ENCODE data around the gene ITPR1. TPM values are rescaled to one million over a fixed set of nuclear protein-coding genes. Genes with fewer than 3 reads are reported as not detected.

Gene ITPR1
- total RNA-seq, 2 donors from 2014 or later, result 136 to 147 TPM

DNA sequence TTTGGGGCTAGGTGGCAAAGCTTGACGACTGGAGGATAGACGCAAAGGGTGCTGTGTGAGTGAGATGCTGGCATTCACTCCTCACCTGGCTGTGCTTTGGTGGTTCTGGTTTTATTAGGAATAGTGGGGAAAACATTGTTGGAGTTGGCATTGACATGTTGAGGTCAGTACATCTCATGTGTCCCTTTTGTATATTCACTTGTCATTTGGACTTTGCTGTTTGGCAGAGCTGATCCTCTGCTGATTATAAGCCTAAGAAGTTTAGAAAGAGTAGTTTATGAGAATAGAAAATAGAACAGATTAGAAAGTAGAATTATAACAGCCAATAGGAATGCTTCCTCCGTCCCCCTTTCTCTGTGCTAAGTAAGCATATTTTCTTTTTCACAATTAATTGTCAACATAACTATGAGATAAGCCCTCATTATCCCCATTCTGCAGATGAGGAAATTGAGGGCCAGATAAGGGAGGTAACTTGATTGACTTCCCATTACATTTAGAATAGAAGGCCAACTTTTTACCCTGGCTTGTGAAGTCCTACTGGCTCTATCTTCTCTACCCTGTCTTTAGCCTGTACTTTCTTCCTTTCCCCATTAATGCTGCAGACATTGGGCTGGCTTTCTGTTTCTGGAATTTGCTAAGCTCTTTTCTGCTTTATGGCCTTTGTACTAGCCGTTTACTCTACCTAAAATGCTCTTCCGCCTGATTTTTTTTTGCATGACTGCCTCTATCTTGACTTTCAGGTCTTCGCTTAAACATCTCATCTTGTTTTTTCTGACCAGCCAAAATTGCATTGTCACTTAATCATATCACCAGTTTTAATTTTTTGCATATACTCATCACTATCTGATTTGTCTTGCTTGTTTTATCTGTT is 12.8 kb downstream of the ITPR1 start:
- DNase-seq (ENCODE audit: low spot score), result no peak
- intact Hi-C loops (cut with DNase I), result loop anchor here in 1 of 2 donors (5.0 kb wide), 1 partner anchor 1694 kb away; no protein-coding TSS in a partner anchor

DNA sequence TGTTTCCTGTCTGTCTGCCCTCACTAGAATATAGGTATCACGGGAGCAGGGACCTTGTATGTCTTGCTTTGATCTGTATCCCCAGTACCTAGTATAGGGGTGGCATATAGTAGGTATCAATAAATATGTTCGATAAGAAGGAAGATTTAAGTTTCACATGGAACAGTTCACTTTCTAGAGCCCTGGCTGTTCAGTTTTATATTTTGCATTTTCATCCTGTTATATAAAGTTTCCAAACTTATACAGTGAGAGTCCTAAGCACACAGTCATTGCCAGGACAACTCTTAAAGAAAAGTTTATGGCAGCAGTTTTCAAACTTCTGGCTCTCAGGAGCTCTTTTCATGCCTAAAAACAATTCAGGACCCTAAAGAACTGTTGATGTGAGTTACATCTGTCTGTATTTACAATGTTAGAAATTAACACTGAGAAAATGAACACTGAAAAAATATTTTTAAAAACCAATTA is 13.4 kb downstream of the ITPR1 start:
- DNase-seq (ENCODE audit: low spot score), result no peak
- intact Hi-C loops (cut with DNase I), result loop anchor here in 1 of 2 donors (5.0 kb wide), 1 partner anchor 1694 kb away; no protein-coding TSS in a partner anchor

DNA sequence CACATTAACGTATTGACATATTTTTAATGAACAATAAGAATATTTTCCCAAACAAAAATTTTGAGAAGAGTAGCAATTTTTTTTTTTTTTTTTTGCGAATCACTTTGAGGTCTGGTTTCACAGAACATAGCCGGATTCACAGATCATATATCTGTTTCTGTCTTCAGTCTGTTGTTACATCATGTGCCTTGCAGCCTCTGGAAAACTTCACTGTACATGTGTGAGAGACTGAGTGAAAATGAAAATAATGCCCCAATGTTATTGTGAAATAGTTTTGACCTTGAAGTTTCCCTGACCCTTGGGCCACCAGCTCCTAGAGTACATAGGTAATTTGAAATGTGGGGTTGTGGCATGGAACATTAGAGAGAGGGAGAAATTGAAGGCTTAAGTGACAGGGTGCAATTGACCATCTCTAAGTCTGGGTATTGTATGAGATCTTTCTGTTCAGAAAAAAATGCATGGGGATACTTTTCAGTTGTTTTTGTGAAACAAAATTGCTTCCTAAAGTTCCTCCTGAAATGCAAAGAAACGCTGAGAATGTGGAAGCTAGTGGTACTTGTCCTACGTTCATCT is 14.0 kb downstream of the ITPR1 start:
- no peak for DNase-seq (ENCODE audit: low spot score)
- intact Hi-C loops (cut with DNase I), result loop anchor here in 1 of 2 donors (5.0 kb wide), 1 partner anchor 1695 kb away; no protein-coding TSS in a partner anchor

DNA sequence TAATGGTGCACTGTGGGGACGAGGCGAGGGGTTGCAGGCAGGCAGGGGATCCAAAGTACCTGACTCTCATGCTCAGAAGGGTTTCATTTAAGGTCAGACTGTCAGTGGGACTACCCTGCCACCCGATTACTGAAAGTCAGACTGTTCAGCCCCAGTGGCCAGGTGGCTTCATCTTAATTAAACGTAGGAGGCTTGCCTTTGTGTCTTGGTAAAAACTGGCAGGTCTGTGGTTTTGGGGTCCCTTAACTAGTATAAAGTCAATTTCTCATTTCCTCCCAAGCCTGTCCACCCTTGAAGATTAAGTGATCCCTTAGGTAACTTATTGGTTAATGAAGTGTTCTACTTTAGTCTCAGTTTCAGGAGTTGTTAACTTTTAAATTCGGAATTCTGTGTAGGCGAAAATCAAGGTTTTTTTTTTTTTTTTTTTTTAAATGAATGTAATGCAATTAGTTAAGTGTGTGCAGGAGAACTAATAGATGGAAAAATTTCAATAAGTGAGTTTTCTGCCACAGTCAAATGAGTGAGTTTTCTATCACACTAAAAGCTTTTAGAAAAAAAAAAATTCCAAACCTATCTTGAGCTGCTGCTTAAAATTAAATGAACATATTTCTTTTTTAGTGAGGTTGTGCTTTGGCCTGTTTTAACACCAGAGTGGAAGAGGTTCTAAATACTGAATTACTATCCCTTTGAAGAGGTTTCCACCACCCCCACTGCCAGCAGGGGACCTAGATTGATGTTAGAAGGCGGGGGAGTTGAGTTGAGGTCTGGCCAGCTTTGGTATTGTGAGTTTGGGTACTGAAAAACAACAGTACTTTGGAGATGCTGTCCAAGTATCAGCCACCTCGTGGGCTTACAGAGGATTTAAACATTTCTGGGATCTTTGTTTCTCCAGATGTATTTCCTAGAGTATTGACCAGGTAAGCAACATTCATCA is 15.2 kb downstream of the ITPR1 start:
- DNase-seq (ENCODE audit: low spot score), result no peak
- intact Hi-C loops (cut with DNase I), result loop anchor here in 1 of 2 donors (5.0 kb wide), 1 partner anchor 1696 kb away; no protein-coding TSS in a partner anchor

DNA sequence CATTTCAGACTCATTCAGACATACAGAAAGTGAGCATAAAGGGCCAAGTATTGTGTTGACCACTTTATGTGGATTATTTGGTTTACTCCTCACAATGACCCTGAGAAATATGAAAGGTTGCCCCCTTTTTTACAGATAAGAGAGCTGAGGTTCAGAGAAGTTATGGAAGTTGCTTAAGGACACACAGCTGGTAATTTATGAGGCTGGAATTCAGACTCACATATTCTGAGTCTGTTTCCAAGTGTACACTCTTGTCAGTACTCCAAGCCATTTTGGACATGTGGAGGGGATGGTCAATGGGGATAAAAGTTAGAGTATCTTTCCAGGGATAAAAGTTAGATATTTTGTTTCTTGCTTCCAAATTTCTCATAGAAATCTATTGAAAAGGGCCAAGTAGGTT is 15.9 kb downstream of the ITPR1 start:
- DNase-seq (ENCODE audit: low spot score), result no peak
- intact Hi-C loops (cut with DNase I), result loop anchor here in 1 of 2 donors (5.0 kb wide), 1 partner anchor 1697 kb away; no protein-coding TSS in a partner anchor

DNA sequence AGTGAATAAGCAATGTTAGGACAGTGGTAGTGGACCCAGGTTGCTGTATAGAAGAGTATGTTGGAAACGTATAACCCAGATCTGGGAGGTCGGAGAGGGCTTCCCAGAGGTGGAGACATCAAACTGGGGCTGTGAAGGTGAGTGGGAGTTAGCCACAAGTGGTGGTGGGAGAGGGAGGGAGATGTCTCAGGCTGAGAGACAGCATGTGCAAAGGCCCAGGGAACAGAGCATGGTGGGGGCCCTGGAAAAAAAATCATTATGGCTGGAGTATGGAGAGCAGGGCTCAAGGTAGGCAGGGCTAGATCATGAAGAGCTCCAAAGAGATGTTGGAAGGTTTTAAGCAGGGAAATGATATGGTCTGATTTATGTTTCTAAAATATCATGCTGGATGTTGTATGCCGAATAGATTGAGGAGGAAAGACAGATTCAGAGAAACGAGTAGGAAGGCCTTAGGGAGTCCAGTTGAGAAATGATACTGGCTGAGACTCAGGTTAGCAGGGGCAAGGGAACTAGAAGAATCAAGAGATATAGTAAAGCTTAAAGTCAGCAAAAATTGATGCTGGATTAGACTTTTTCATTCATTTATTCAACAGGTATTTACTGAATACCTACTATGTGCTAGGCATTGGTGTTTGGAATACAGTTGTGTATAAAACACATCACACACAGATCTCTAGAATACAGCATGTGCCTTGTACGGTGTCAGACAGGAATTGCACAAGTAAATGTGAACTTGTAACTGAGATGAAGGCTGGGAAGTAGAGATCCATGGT is 17.0 kb downstream of the ITPR1 start:
- DNase-seq (ENCODE audit: low spot score), result no peak
- intact Hi-C loops (cut with DNase I), result loop anchor here in 1 of 2 donors (5.0 kb wide), 1 partner anchor 1698 kb away; no protein-coding TSS in a partner anchor

DNA sequence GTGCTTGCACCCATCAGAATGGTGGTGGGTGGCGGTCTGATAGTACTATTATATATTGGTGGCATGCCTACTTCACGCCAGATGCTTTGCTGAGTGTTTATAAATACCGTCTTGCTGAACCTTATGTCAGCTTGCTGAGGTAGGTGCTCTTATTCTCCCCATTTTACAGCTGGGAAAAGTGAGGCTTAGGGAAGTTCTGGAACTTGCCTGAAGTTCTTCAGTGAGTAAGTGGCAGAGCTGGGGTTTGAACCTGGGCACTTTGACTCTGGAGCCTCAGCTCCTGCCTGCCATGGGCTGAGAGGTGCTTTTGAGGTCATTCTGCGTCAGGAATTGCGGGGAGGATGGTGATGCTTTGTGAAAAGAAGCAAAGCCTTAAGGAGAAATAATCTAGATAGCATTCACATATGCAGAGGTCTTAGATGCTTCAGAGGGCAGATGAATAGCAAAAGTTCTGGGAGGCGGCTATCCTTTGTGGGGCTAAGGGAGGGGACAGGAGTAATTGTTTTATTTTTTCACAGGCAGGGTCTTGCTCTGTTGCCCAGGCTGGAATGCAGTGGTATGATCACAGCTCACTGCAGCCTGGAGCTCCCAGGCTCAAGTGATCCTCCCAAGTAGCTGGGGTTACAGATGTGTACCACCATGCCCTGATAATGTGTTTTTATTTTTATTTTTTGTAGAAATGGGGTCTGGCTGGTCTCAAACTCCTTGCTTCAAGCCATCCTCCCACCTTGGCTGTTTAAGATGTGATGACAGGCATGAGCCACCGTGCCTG is 18.5 kb downstream of the ITPR1 start:
- DNase-seq (ENCODE audit: low spot score), result no peak
- intact Hi-C loops (cut with DNase I), result no loop called here

DNA sequence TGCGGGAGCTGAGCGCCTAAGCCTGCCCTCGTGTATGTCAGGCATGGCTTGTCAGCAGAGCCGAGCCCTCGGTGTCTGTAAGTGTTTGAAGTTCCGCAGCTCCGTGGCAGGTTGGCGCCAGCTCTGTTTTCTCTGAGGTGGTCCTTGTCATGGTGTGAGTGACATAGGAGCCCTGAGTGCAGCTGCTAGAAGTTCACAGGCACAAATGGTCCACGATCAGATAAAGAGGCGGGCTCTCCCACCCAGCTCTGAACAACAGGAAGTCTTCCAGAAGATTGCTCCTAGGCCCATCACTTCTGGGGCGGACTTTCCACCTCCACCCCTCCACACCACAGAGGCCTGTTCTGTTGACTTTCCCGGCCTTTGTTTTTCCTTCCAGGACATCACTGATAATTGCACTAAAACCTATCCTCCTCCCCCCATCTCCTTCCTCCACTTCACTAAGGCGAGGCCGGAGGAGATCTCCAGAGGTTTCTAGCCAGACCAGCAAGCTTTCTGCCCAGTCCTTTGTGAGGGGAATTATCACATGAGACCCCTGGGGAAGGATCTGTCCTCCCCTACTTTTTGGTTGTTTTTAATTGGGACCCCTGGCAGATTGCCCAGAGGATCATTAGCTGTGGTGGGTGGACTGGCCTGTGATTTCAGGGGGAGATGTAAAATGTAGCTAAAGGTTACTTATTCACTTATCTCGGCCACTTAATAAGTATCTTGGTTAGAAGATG is 19.9 kb downstream of the ITPR1 start:
- no peak for DNase-seq (ENCODE audit: low spot score)
- intact Hi-C loops (cut with DNase I), result no loop called here

DNA sequence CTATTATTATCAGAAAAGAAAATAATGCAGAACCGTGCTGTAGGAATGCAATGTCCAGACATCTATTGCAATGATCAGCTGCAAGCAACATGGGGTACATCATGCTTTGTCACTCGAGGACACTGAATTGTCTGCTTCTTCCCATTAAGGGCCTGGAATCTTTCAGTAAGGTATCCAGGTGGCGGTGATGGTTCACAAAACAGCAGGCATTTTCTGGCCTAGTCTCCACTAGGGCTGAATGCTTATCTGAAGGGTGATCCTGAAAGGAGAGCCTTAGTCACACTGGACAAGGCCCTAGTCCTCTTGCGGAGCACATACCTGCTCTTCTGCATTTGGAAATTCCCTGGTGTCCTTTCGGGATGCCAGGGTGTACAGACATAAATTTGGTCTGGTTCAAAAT is 21.2 kb downstream of the ITPR1 start:
- DNase-seq (ENCODE audit: low spot score), result no peak
- intact Hi-C loops (cut with DNase I), result no loop called here

DNA sequence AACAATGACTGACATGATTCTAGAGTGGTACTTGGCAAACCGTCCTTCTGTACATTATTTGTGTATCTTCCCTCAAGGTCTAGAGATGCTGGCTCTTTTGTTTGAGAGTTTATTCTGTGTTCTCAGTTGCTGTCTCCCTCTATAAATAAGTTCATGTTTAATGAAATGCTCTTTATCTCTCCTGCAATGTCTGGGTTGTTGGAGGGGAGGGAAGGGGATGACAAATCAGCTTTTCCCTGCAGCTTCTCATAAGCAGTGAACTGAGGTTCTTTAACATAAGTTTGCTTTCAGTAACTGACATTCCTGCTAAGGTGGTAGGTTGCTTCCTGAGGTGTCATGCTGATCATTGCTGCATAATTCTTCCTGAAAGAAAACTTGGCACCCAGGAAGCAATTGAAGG is 21.8 kb downstream of the ITPR1 start:
- DNase-seq (ENCODE audit: low spot score), result no peak
- intact Hi-C loops (cut with DNase I), result no loop called here

DNA sequence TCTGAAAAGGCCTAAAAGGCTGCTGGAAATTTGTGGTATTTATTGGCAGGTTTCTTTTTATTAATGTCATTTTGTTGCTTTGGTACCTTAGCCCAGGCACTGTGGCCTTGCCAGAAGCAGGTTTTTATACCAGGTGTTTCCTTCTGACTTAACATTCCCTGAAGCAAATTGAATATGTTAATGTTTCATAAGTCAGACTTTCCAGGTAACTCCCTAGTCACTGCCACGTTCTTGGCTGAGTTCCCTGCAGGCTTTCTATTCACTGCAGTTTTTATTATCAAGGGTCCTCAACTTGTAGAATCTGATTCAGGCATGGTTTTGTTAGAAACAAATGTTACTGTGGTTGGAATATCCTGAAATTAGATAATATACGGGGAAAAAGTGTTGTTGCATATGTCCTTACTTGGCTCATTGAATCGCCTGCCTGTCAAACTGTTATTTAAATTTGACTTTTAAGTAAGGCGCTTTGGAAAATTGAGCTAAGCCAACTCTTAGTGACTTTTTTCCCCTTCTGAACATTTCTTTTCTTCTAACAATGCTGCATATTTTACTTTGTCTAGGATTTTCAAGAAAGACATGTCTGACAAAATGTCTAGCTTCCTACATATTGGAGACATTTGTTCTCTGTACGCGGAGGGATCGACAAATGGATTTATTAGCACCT is 22.9 kb downstream of the ITPR1 start:
- intact Hi-C loops (cut with DNase I), result no loop called here

DNA sequence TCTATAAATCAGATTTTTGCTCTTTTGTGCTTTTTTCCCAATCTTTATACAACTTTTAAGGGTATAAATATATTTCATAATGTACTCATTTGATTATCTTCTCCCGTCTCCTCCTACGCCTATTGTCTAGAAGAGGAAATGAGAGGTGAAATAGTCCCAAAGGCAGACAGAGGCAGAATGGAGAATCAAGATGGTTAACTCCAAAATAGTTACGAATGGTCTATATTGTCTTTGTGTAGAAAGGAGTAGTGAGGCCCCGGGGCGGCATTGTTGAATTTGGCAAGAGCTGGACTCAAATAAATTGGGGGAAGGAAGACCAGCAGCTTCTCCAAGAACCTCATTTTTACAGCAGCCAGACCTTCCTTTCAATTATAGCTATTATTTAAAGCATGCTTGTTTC is 23.9 kb downstream of the ITPR1 start:
- intact Hi-C loops (cut with DNase I), result no loop called here
- DNase-seq (ENCODE audit: low spot score), result no peak

More for the DNA sequence above, 22.9 kb downstream of the ITPR1 start:
- DNase-seq (ENCODE audit: low spot score), result no peak

DNA sequence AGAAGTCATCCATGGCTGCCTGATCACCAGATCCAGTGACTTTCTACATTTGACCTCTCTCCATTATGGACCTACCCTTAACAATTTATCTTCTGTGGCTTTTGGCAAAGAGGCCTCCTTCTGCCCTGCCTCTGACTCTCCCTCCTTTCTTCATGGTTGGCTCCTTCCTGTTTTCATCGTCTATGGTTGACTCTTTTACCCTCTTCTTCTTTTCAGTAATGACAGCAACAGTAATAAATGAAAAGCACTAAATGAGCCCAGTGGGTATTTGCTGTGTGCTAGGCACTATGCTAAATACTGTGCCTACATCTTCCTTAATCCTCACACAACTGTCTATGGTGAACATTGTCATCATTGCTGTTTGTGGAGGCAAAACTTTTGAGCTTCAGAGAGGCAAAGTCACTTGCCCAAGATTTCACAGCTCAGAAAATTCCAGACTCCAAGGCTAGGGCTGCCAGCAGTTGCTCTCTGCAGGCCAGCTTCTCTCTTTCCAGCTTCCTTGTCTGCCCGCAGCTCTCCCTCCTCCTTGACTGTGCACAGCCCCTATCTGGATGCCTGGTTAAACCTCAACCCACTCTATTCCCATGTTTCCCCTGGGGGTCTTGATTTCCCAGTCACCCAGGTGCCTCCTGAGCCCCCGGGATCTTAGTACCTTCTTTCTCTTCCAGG is 24.6 kb downstream of the ITPR1 start:
- intact Hi-C loops (cut with DNase I), result no loop called here
- DNase-seq (ENCODE audit: low spot score), result no peak

DNA sequence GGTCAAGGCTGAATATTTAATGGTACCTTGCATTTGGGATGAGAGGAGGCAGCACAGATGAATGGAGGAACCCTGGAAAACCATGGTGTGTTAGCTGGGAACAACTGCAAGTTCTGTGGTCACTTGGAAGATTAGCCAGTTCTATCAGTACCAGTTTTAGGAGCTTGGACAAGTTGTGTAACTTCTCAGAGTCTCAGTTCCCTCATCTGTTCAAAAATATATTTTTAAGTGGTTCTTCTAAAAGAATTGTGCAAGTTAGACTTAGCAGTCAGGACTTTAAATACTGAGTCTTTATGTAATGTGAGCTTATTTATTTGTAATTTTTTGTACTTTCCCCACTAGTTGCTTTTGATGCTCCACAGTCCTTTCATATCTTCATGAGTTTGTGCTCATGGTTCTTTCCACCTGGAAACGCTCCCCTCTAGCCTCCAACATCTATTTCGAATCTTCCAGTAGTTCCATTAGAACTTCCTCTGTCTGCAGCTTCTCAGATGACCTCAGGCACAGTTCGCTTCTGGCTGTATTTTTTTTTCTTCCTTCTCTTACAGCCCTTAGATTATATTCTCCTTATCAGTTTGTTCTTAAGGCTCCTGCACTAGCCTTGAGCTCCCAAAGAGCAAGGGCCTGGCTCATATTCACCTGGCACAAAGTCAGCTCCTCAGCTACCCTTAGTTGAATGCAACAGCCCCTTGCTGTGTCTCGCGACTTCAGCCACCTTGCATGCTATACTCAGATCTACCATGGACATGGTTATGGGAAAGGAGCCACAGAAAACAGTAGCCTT is 27.1 kb downstream of the ITPR1 start:
- intact Hi-C loops (cut with DNase I), result no loop called here
- no peak for DNase-seq (ENCODE audit: low spot score)

DNA sequence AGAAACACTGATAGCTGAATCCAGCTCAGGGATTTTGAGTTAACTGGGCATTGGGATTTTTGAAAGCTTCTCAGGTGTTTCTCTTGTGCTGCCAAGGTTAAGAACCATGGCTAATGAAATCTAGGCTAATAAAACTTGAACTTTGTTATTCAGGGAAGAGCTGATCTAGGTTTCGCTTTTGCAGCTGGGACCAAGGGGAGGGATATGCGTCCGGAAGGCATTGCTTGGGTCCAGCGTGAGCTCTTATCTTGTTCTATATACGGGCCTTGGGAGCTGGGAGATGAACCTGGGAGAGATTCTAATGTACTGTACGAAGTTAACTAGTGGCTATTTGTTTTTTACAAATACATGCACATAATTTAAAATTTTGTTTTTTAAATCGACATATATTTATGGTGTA is 29.8 kb downstream of the ITPR1 start:
- DNase-seq (ENCODE audit: low spot score), result no peak
- intact Hi-C loops (cut with DNase I), result no loop called here
